H1 (cell line): ENCODE results near the gene DXO. TPM values are rescaled to one million over a fixed set of nuclear protein-coding genes. Genes with fewer than 3 reads are reported as not detected.

Source experiments
- CTCF ChIA-PET: fragments of 300-600 bp; sonication (Branson Sonifier 250); formaldehyde crosslinking; loops from one replicate; lab custom pipeline; 2021; ENCODE audit not compliant: partially characterized antibody; lab: Charles Lee
- POLR2A ChIA-PET: fragments of 300-600 bp; sonication (Branson Sonifier 250); formaldehyde crosslinking; loops from one replicate; lab custom pipeline; 2021; ENCODE audit warnings: inconsistent platforms; ENCODE audit not compliant: partially characterized antibody; lab: Charles Lee
- DNase-seq, 2 experiments: peaks; one replicate each; pipeline versions ENCODE4 v3.0.0 to v3.0.0-alpha.2; 2010 to 2022; ENCODE audit warnings: low spot score in 2 of 2, low read depth in 1 of 2, mixed read lengths in 1 of 2
- FAIRE-seq: peaks from 2 replicates; lab custom pipeline; 2011; peaks lifted over from hg19 to GRCh38; lab: Jason Lieb, UNC
- H2AFZ ChIP-seq: 2 replicates; pipeline ENCODE4 v1.8.1; 2012; ENCODE audit warnings: low read length, inconsistent platforms
- H2AK5ac ChIP-seq: 2 replicates; pipeline ENCODE4 v1.6.1; 2013; ENCODE audit warnings: low read depth, low read length
- H2BK120ac ChIP-seq: replicated peaks from 2 replicates; pipeline ENCODE3; 2013; ENCODE audit warnings: low read depth, low read length, inconsistent platforms
- H2BK12ac ChIP-seq: 2 replicates; pipeline ENCODE4 v1.6.1; 2013; ENCODE audit warnings: low read depth, low read length
- H2BK15ac ChIP-seq: 2 replicates; pipeline ENCODE4 v1.6.1; 2013; ENCODE audit warnings: low read length
- H2BK20ac ChIP-seq: 2 replicates; pipeline ENCODE4 v1.6.1; 2013; ENCODE audit warnings: low read length
- H2BK5ac ChIP-seq: 2 replicates; pipeline ENCODE4 v1.6.1; 2013; ENCODE audit warnings: low read depth, low read length
- H3K14ac ChIP-seq: 2 replicates; pipeline ENCODE4 v1.6.1; 2013; ENCODE audit warnings: inconsistent platforms; ENCODE audit not compliant: insufficient read length
- H3K18ac ChIP-seq: 2 replicates; pipeline ENCODE4 v1.6.1; 2013; ENCODE audit warnings: low read length; ENCODE audit errors: extremely low read depth
- H3K23ac ChIP-seq: 2 replicates; pipeline ENCODE4 v1.6.1; 2013; ENCODE audit warnings: inconsistent platforms; ENCODE audit not compliant: insufficient read length
- H3K23me2 ChIP-seq: 2 replicates; pipeline ENCODE4 v1.6.1; 2013; ENCODE audit warnings: low read depth, low read length
- H3K27ac ChIP-seq: 2 replicates; pipeline ENCODE4 v1.6.1; 2011; ENCODE audit warnings: low read depth, low read length, inconsistent platforms
- H3K27me3 ChIP-seq, 4 experiments: replicated peaks in 1 of 4; 1 replicate in 1 of 4; 2 replicates in 3 of 4; pipeline versions ENCODE4 v1.6.1 to v1.8.1; 2011 to 2013; ENCODE audit warnings: low read length in 3 of 4, mild to moderate bottlenecking in 3 of 4, inconsistent platforms in 2 of 4, mixed read lengths in 2 of 4, moderate library complexity in 1 of 4; ENCODE audit not compliant: control insufficient read depth in 3 of 4, insufficient read depth in 3 of 4; ENCODE audit errors: extremely low read depth in 1 of 4
- H3K36me3 ChIP-seq, 4 experiments: 2 replicates each; pipeline versions ENCODE4 v1.6.1 to v1.8.1; 2011 to 2013; ENCODE audit warnings: mild to moderate bottlenecking in 4 of 4, low read length in 3 of 4, moderate library complexity in 2 of 4, control low read depth in 1 of 4, inconsistent platforms in 1 of 4; ENCODE audit not compliant: insufficient read depth in 4 of 4, control insufficient read depth in 2 of 4
- H3K4ac ChIP-seq: replicated peaks from 2 replicates; pipeline ENCODE3; 2013; ENCODE audit warnings: low read length, low read depth, mixed read lengths, inconsistent platforms; ENCODE audit not compliant: insufficient read length
- H3K4me1 ChIP-seq, 4 experiments: replicated peaks in 1 of 4; 1 replicate in 1 of 4; 2 replicates in 3 of 4; pipeline versions ENCODE4 v1.6.1 to v1.8.1; 2011 to 2013; ENCODE audit warnings: low read length in 3 of 4, inconsistent platforms in 2 of 4, mixed read lengths in 1 of 4; ENCODE audit not compliant: insufficient read depth in 4 of 4, control insufficient read depth in 3 of 4
- H3K4me2 ChIP-seq, 2 experiments: 2 replicates each; pipeline versions ENCODE4 v1.6.1 to v1.8.1; 2011 to 2013; ENCODE audit warnings: low read depth in 2 of 2, low read length in 2 of 2, control low read depth in 1 of 2, inconsistent platforms in 1 of 2, mild to moderate bottlenecking in 1 of 2; ENCODE audit not compliant: insufficient read depth in 1 of 2
- H3K4me3 ChIP-seq, 4 experiments: fragments of 200-600, 300-600 bp in 1 of 4; sonication (generic), shearing (Covaris generic), sonication (Bioruptor Twin) in 1 of 4; 2 replicates each; pipeline versions ENCODE4 v1.5.1 to v1.8.1; 2011 to 2016; ENCODE audit warnings: low read length in 4 of 4, low read depth in 3 of 4, control low read depth in 2 of 4, inconsistent platforms in 2 of 4, mild to moderate bottlenecking in 2 of 4, mixed read lengths in 1 of 4, moderate library complexity in 1 of 4; ENCODE audit not compliant: insufficient read depth in 2 of 4; ENCODE audit errors: extremely low read depth in 1 of 4
- H3K56ac ChIP-seq: replicated peaks from 2 replicates; pipeline ENCODE3; 2013; ENCODE audit warnings: low read depth, mild to moderate bottlenecking, mixed read lengths, low read length, inconsistent platforms; ENCODE audit not compliant: insufficient read length
- H3K79me1 ChIP-seq: 2 replicates; pipeline ENCODE4 v1.6.1; 2013; ENCODE audit warnings: low read depth, low read length, control low read depth
- H3K79me2 ChIP-seq, 2 experiments: 2 replicates each; pipeline versions ENCODE4 v1.6.1 to v1.8.1; 2012 to 2013; ENCODE audit warnings: low read length in 2 of 2, mild to moderate bottlenecking in 2 of 2, inconsistent platforms in 1 of 2; ENCODE audit not compliant: insufficient read depth in 2 of 2, control insufficient read depth in 1 of 2
- H3K9ac ChIP-seq, 4 experiments: replicated peaks in 1 of 4; 1 replicate in 1 of 4; 2 replicates in 3 of 4; pipeline versions ENCODE4 v1.6.1 to v1.8.1; 2011 to 2013; ENCODE audit warnings: low read depth in 3 of 4, low read length in 3 of 4, control low read depth in 2 of 4, mild to moderate bottlenecking in 2 of 4, moderate library complexity in 2 of 4, inconsistent platforms in 1 of 4; ENCODE audit errors: extremely low read depth in 1 of 4
- H3K9me3 ChIP-seq, 2 experiments: 2 replicates each; pipeline versions ENCODE4 v1.6.1 to v1.8.1; 2012 to 2013; ENCODE audit warnings: mild to moderate bottlenecking in 2 of 2, moderate library complexity in 2 of 2, control low read depth in 1 of 2, inconsistent platforms in 1 of 2, low read depth in 1 of 2, low read length in 1 of 2, mixed read lengths in 1 of 2; ENCODE audit not compliant: insufficient read depth in 2 of 2
- H4K20me1 ChIP-seq, 2 experiments: replicated peaks in 1 of 2; 2 replicates each; pipeline versions ENCODE3 to v1.8.1; 2011 to 2013; ENCODE audit warnings: inconsistent platforms in 2 of 2, low read length in 2 of 2, mild to moderate bottlenecking in 1 of 2; ENCODE audit not compliant: insufficient read depth in 2 of 2, control insufficient read depth in 1 of 2
- H4K5ac ChIP-seq: 2 replicates; pipeline ENCODE4 v1.6.1; 2013; ENCODE audit warnings: low read length, low read depth, mixed read lengths, inconsistent platforms; ENCODE audit not compliant: insufficient read length
- H4K8ac ChIP-seq: 2 replicates; pipeline ENCODE4 v1.8.0; 2013; ENCODE audit warnings: mild to moderate bottlenecking, moderate library complexity, low read length, inconsistent platforms; ENCODE audit not compliant: insufficient read depth; ENCODE audit errors: extremely low read depth
- H4K91ac ChIP-seq: replicated peaks from 2 replicates; pipeline ENCODE3; 2013; ENCODE audit warnings: low read length, mixed read lengths, inconsistent platforms; ENCODE audit not compliant: insufficient read length
- CREB1 ChIP-seq: IDR thresholded peaks from 2 replicates; pipeline ENCODE4 v1.6.1; 2012; ENCODE audit warnings: inconsistent platforms
- HDAC6 ChIP-seq: IDR thresholded peaks from one replicate; pipeline ENCODE4 v1.7.1; 2012; ENCODE audit warnings: low read depth, mild to moderate bottlenecking, inconsistent platforms, low read length, moderate library complexity
- JUND ChIP-seq: IDR thresholded peaks from 2 replicates; pipeline ENCODE4 v1.6.1; 2011; ENCODE audit warnings: mild to moderate bottlenecking, improper control_type of control experiment, low read length
- RNF2 ChIP-seq: fragments of 200-900, 300-1000 bp; sonication (generic); IDR thresholded peaks from 2 replicates; pipeline ENCODE4 v1.7.1; 2016; ENCODE audit warnings: borderline replicate concordance, low read depth, mild to moderate bottlenecking, antibody characterized with exemption, low read length; ENCODE audit not compliant: poor library complexity, severe bottlenecking; ENCODE audit errors: missing control alignments
- SP4 ChIP-seq: IDR thresholded peaks from 2 replicates; pipeline ENCODE4 v1.6.1; 2012; ENCODE audit warnings: low read length, inconsistent platforms
- SRF ChIP-seq: IDR thresholded peaks from 2 replicates; pipeline ENCODE4 v1.6.1; 2011; ENCODE audit warnings: mild to moderate bottlenecking, low read depth, low read length, moderate library complexity
- TAF7 ChIP-seq: optimal IDR thresholded peaks from 2 replicates; pipeline ENCODE3; 2011; ENCODE audit warnings: low read depth, mild to moderate bottlenecking, inconsistent platforms, low read length, moderate library complexity, borderline replicate concordance
- WGBS, 2 experiments: shearing (Covaris generic) in 1 of 2; methylation state at CpG; one replicate each; pipeline versions ENCODE4 v1.1.6 to v1.1.7; 2013 to 2015; ENCODE audit warnings: low lambda C conversion rate in 2 of 2, mixed read lengths in 2 of 2, inconsistent platforms in 1 of 2, low coverage in 1 of 2, missing lambda C conversion rate in 1 of 2; ENCODE audit not compliant: insufficient replicate concordance in 2 of 2, insufficient coverage in 1 of 2, insufficient read length in 1 of 2; ENCODE audit errors: extremely low coverage in 1 of 2, missing lambda C conversion rate in 1 of 2; 5-methylcytosine and 5-hydroxymethylcytosine counted together
- polyA plus RNA-seq, 7 experiments: library from polyadenylated mRNA; depleted of rRNA in 3 of 7; stranded (reverse) in 5 of 7; unstranded in 2 of 7; fragments of >200 nt in 5 of 7; fragments of 200-250 nt in 2 of 7; gene quantifications; 1 replicate in 5 of 7; 2 replicates in 1 of 7; 4 replicates in 1 of 7; pipeline versions ENCODE4 v1.2.1 to v1.2.3, GENCODE V29; 2011 to 2013; ENCODE audit warnings: missing spikeins in 2 of 7, mixed read lengths in 2 of 7
- total RNA-seq: library from RNA; stranded (reverse); fragmentation: NEBNext Ultra II Directional; extraction: Animal tissue kit (Norgen Biotek cat#: 25700); gene quantifications from 2 replicates; pipeline ENCODE4 v1.2.1, GENCODE V29; 2021
- TF ChIP-seq, protein P1 (sequence below), 3 experiments: IDR thresholded peaks; 1 replicate in 2 of 3; 2 replicates in 1 of 3; pipeline versions ENCODE4 v1.5.1 to v1.6.1; 2011; ENCODE audit warnings: low read length in 3 of 3, mild to moderate bottlenecking in 3 of 3, inconsistent platforms in 2 of 3, low read depth in 1 of 3, moderate library complexity in 1 of 3; ENCODE audit not compliant: insufficient read depth in 1 of 3; ENCODE audit errors: control extremely low read depth in 1 of 3
- TF ChIP-seq, protein P2 (sequence below): IDR thresholded peaks from 2 replicates; pipeline ENCODE4 v1.6.1; 2012; ENCODE audit warnings: inconsistent platforms
- TF ChIP-seq, protein P3 (sequence below): IDR thresholded peaks from 2 replicates; pipeline ENCODE4 v1.6.1; 2012; ENCODE audit warnings: inconsistent platforms

Gene DXO
- total and polyA plus RNA-seq, 2 of the 8 experiments (the other 6 are each of a cell fraction or from before 2014, with no cell fraction given): 14.7 to 23.9 TPM

DNA sequence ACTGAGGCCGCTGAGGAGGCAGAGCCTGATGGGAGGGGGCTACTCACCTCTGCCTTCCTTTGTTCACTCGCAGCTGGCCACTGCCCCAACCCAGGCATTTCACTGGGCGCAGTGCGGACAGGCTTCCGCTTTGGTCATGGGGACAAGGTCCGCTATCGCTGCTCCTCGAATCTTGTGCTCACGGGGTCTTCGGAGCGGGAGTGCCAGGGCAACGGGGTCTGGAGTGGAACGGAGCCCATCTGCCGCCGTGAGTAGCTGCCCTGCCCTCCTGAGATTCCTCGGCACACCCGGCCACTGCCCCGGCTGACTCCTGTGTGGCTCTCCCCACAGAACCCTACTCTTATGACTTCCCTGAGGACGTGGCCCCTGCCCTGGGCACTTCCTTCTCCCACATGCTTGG, 38.4 kb downstream of the DXO start:
- Histone ChIP-seq H3K79me2 (no peaks in the 10 kb centered on the region), H3K36me3 (no peaks in the 10 kb centered on the region), H3K27ac (no peak overlapping the region), H3K4me2 (no peak overlapping the region), H2BK20ac (no peak overlapping the region), H3K79me1 (no peaks in the 10 kb centered on the region), H2BK5ac (no peak overlapping the region), H3K18ac (no peak overlapping the region), H3K9ac (no peak overlapping the region), H4K5ac (no peak overlapping the region), H2BK15ac (no peak overlapping the region), H2BK12ac (no peak overlapping the region), H3K23me2 (no peaks in the 10 kb centered on the region), H3K4me3 (no peak overlapping the region), H4K91ac (no peak overlapping the region), H3K14ac (no peak overlapping the region), H3K23ac (no peak overlapping the region), H2AK5ac (no peak overlapping the region), H3K9me3 (peaks cover 4 to 7% of the 10 kb centered on the region in 2 experiments; a peak in 1 of 4 replicates), H3K27me3 (no peaks in the 10 kb centered on the region), H4K20me1 (no peaks in the 10 kb centered on the region), H4K8ac (no peak overlapping the region), H3K56ac (no peak overlapping the region), H3K4ac (no peak overlapping the region), H2BK120ac (no peak overlapping the region), H3K4me1 (no peaks in the 10 kb centered on the region), H2AFZ (no peak overlapping the region)
- POLR2A ChIA-PET: interaction anchor here (1.0 kb wide), 1 partner anchor 12 kb away, joined by 3 read pairs; the partner anchor contains the start of gene CFB
- CTCF ChIA-PET: interaction anchor here (1.2 kb wide), 1 partner anchor 10 kb away, joined by 4 read pairs; no protein-coding TSS in a partner anchor
- WGBS, 2 experiments: 89% methylated on average over 19 of the region's 19 CpGs; no CpG with 5 or more reads in 1 of the 2 experiments
- FAIRE-seq: no peak
- DNase-seq: no peak
- no peak for TF ChIP-seq JUND
- TF ChIP-seq SRF: no peak
- no peak for TF ChIP-seq CREB1
- TF ChIP-seq, protein P1, sequence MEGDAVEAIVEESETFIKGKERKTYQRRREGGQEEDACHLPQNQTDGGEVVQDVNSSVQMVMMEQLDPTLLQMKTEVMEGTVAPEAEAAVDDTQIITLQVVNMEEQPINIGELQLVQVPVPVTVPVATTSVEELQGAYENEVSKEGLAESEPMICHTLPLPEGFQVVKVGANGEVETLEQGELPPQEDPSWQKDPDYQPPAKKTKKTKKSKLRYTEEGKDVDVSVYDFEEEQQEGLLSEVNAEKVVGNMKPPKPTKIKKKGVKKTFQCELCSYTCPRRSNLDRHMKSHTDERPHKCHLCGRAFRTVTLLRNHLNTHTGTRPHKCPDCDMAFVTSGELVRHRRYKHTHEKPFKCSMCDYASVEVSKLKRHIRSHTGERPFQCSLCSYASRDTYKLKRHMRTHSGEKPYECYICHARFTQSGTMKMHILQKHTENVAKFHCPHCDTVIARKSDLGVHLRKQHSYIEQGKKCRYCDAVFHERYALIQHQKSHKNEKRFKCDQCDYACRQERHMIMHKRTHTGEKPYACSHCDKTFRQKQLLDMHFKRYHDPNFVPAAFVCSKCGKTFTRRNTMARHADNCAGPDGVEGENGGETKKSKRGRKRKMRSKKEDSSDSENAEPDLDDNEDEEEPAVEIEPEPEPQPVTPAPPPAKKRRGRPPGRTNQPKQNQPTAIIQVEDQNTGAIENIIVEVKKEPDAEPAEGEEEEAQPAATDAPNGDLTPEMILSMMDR (IDR thresholded peaks at IDR 0.05; ENCODE audit: control extremely low read depth in 1 of 3, insufficient read depth in 1 of 3, low read depth in 1 of 3, low read length in 3 of 3): no peak
- TF ChIP-seq, protein P2, sequence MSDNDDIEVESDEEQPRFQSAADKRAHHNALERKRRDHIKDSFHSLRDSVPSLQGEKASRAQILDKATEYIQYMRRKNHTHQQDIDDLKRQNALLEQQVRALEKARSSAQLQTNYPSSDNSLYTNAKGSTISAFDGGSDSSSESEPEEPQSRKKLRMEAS: no peak
- no peak for TF ChIP-seq HDAC6
- no peak for TF ChIP-seq RNF2
- TF ChIP-seq TAF7: no peak
- TF ChIP-seq SP4: no peak
- TF ChIP-seq, protein P3, sequence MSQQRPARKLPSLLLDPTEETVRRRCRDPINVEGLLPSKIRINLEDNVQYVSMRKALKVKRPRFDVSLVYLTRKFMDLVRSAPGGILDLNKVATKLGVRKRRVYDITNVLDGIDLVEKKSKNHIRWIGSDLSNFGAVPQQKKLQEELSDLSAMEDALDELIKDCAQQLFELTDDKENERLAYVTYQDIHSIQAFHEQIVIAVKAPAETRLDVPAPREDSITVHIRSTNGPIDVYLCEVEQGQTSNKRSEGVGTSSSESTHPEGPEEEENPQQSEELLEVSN: no peak
